K562 (cell line): ENCODE results near the gene HOXB6. TPM values are rescaled to one million over a fixed set of nuclear protein-coding genes. Genes with fewer than 3 reads are reported as not detected.

Experiments used
- ATAC-seq: fragments of 200-7000 bp; cut with Tn5 transposase; 3 replicates; pipeline ENCODE4 v1.9.1; 2020; ENCODE audit warnings: moderate library complexity
- BruUV-seq: library from RNA; stranded (reverse); fragments of 400-500 nt; replicated peaks from 2 replicates; lab custom pipeline; 2021; lab: Mats Ljungman, UMichigan
- CTCF ChIA-PET: fragments of 300-600 bp; formaldehyde crosslinking; extraction: SDS; loops from one replicate; lab custom pipeline; 2021; ENCODE audit warnings: low intra/inter-chr PET ratio; lab: Yijun Ruan, JAX
- POLR2A ChIA-PET: fragments of 300-600, 350-650 bp; sonication (Branson Sonifier 250); formaldehyde crosslinking; extraction: SDS; loops from one replicate; lab custom pipeline; 2021; ENCODE audit warnings: antibody characterized with exemption, inconsistent platforms; lab: Yijun Ruan, JAX
- DNase-seq, 4 experiments: peaks; one replicate each; pipeline versions ENCODE4 v3.0.0 to v3.0.0-alpha.2; 2011 to 2018; ENCODE audit warnings: low spot score in 3 of 4, mixed read lengths in 3 of 4; ENCODE audit errors: extremely low read depth in 1 of 4
- FAIRE-seq: peaks from 2 replicates; lab custom pipeline; 2011; peaks lifted over from hg19 to GRCh38; lab: Jason Lieb, UNC
- H2AFZ ChIP-seq: 2 replicates; pipeline ENCODE4 v1.6.0; 2011; ENCODE audit warnings: low read depth, low read length, control low read depth, inconsistent platforms
- H3K27ac ChIP-seq: fragments of 200-600 bp; 3 replicates; pipeline ENCODE4 v1.8.0; 2011; ENCODE audit warnings: low read depth, mild to moderate bottlenecking, control low read depth, inconsistent platforms, low read length, moderate library complexity, mixed read lengths; ENCODE audit errors: extremely low read depth
- H3K27me3 ChIP-seq, 2 experiments: fragments of 300-600 bp in 1 of 2; 2 replicates in 1 of 2; 3 replicates in 1 of 2; pipeline versions ENCODE4 v1.6.0 to v1.8.0; 2011; ENCODE audit warnings: inconsistent platforms in 2 of 2, low read length in 2 of 2, mild to moderate bottlenecking in 1 of 2, mixed read lengths in 1 of 2, moderate library complexity in 1 of 2; ENCODE audit not compliant: control insufficient read depth in 2 of 2, insufficient read depth in 2 of 2
- H3K36me3 ChIP-seq: fragments of 300-600 bp; 3 replicates; pipeline ENCODE4 v1.8.0; 2011; ENCODE audit warnings: mild to moderate bottlenecking, low read length, inconsistent platforms; ENCODE audit not compliant: control insufficient read depth, insufficient read depth
- H3K4me1 ChIP-seq, 2 experiments: fragments of 200-600 bp in 1 of 2; replicated peaks in 1 of 2; 2 replicates in 1 of 2; 3 replicates in 1 of 2; pipeline versions ENCODE4 v1.5.1 to v1.8.0; 2011; ENCODE audit warnings: inconsistent platforms in 2 of 2, low read length in 2 of 2, mild to moderate bottlenecking in 1 of 2, mixed read lengths in 1 of 2, moderate library complexity in 1 of 2; ENCODE audit not compliant: control insufficient read depth in 2 of 2, insufficient read depth in 2 of 2
- H3K4me2 ChIP-seq: 2 replicates; pipeline ENCODE4 v1.6.1; 2011; ENCODE audit warnings: low read length, control low read depth, inconsistent platforms, mixed read lengths; ENCODE audit not compliant: insufficient read depth
- H3K4me3 ChIP-seq: fragments of 200-600 bp; sonication (generic), shearing (Covaris generic); 2 replicates; pipeline ENCODE4 v1.5.1; 2016; ENCODE audit warnings: control low read depth, inconsistent platforms
- H3K79me2 ChIP-seq: fragments of 200-600 bp; 3 replicates; pipeline ENCODE4 v1.8.0; 2011; ENCODE audit warnings: low read length, inconsistent platforms; ENCODE audit not compliant: control insufficient read depth, insufficient read depth
- H3K9ac ChIP-seq, 2 experiments: 2 replicates each; pipeline versions ENCODE4 v1.6.0 to v1.6.1; 2011; ENCODE audit warnings: low read depth in 2 of 2, low read length in 2 of 2, control low read depth in 1 of 2, inconsistent platforms in 1 of 2, mild to moderate bottlenecking in 1 of 2, mixed read lengths in 1 of 2; ENCODE audit not compliant: insufficient read depth in 1 of 2
- H3K9me1 ChIP-seq: one replicate; pipeline ENCODE4 v1.6.0; 2011; ENCODE audit warnings: inconsistent platforms, mild to moderate bottlenecking, low read length, moderate library complexity; ENCODE audit not compliant: control insufficient read depth, insufficient read depth
- H3K9me3 ChIP-seq: replicated peaks from 2 replicates; pipeline ENCODE4 v1.5.1; 2011; ENCODE audit warnings: low read depth, low read length, inconsistent platforms; ENCODE audit not compliant: control insufficient read depth, insufficient read depth
- H4K20me1 ChIP-seq: replicated peaks from 2 replicates; pipeline ENCODE4 v1.6.1; 2011; ENCODE audit warnings: low read length, inconsistent platforms, mixed read lengths; ENCODE audit not compliant: control insufficient read depth, insufficient read depth
- BRF1 ChIP-seq: IDR thresholded peaks from 3 replicates; pipeline ENCODE4 v1.6.1; 2011; ENCODE audit warnings: borderline replicate concordance, mild to moderate bottlenecking; ENCODE audit not compliant: insufficient read length; ENCODE audit errors: extremely low read depth
- CTCF ChIP-seq, 3 experiments: IDR thresholded peaks in 2 of 3; conservative IDR thresholded peaks in 1 of 3; 2 replicates each; pipeline ENCODE4 v1.5.1; 2011 to 2012; ENCODE audit warnings: low read length in 3 of 3, mild to moderate bottlenecking in 3 of 3, control low read depth in 2 of 3, improper control_type of control experiment in 1 of 3, inconsistent platforms in 1 of 3, low read depth in 1 of 3, mixed read lengths in 1 of 3, moderate library complexity in 1 of 3; ENCODE audit not compliant: insufficient read depth in 2 of 3
- ZNF436 ChIP-seq: fragments of 250-450, 450-650 bp; sonication (Bioruptor Pico); formaldehyde crosslinking; IDR thresholded peaks from 2 replicates; pipeline ENCODE4 v1.7.0; 2020; ENCODE audit warnings: mild to moderate bottlenecking
- WGBS: fragments of 100-300 bp; shearing (Covaris generic); methylation state at CpG from one replicate; pipeline ENCODE4 v1.1.6; 2016; ENCODE audit warnings: low coverage, mixed read lengths; ENCODE audit not compliant: insufficient coverage; ENCODE audit errors: missing lambda C conversion rate; 5-methylcytosine and 5-hydroxymethylcytosine counted together
- in situ Hi-C: fragments of 300-500 bp; cut with MboI; formaldehyde crosslinking; loops from 4 replicates; pipeline ENCODE4 v1.15.0; 2018; ENCODE audit warnings: inconsistent platforms, mixed read lengths
- intact Hi-C: fragments of 100-400 bp; cut with micrococcal nuclease; formaldehyde crosslinking; loops from 2 replicates; pipeline ENCODE4 v1.14.2; 2022
- polyA plus RNA-seq, 8 experiments: library from polyadenylated mRNA; depleted of rRNA in 4 of 8; stranded (reverse) in 5 of 8; unstranded in 3 of 8; fragments of >200 nt; fragmentation: Nextera tagmentation in 2 of 8; fragmentation: Illumina TruSeq in 1 of 8; extraction: Ambion mirVana in 2 of 8; extraction: Trizol in 1 of 8; gene quantifications; 2 replicates each; pipeline versions ENCODE4 v1.2.1 to v1.2.3, GENCODE V29; 2011 to 2014; ENCODE audit warnings: inconsistent platforms in 1 of 8, missing spikeins in 1 of 8
- total RNA-seq, 7 experiments: library from RNA; depleted of rRNA in 6 of 7; stranded (reverse); fragments of >200 nt in 6 of 7; fragmentation: Illumina TruSeq in 2 of 7; extraction: Trizol in 2 of 7; gene quantifications; 2 replicates each; pipeline versions ENCODE4 v1.2.1 to v1.2.3, GENCODE V29; 2011 to 2021; ENCODE audit warnings: low replicate concordance in 1 of 7

The HOXB6 gene
- total and polyA plus RNA-seq, 9 of the 15 experiments (the other 6 are each of a cell fraction or from before 2014, with no cell fraction given) = 1.2 to 14.8 (median 4.9) TPM

GRCh38 chr17:48559840-48560817, 44.7 kb downstream of the HOXB6 start:
- Histone ChIP-seq H3K36me3 (peaks cover 71% of the 10 kb centered on the region; the same call in 2 of the 3 replicates), H3K79me2 (peaks cover 33% of the 10 kb centered on the region), H3K9me3 (no peaks in the 10 kb centered on the region), H4K20me1 (no peaks in the 10 kb centered on the region), H3K9me1 (peaks cover 6% of the 10 kb centered on the region), H3K4me3 (no peak overlapping the region), H3K27ac (no peak overlapping the region), H3K4me2 (no peak overlapping the region), H2AFZ (no peak overlapping the region), H3K9ac (peak overlapping the region in 1 of 2 experiments; percentile 79; a peak in 2 of 4 replicates), H3K4me1 (peaks cover 26 to 36% of the 10 kb centered on the region in 2 experiments), H3K27me3 (no peaks in the 10 kb centered on the region)
- FAIRE-seq (no peak), DNase-seq (no peak), ATAC-seq (no peak)
- intact Hi-C loops = no loop called here
- ChIA-PET POLR2A (interaction anchor here (0.7 to 2.1 kb wide), 7 partner anchors 10 to 67 kb away, joined by 3 to 12 read pairs (median 6); no protein-coding TSS in a partner anchor), CTCF (interaction anchor here (0.6 kb wide), 1 partner anchor 582 kb away, joined by 3 read pairs; no protein-coding TSS in a partner anchor)
- in situ Hi-C loops = no loop called here
- WGBS = 78% methylated on average over 12 of the region's 14 CpGs
- TF ChIP-seq ZNF436 (CRISPR knock-in tag) (no peak), CTCF (IDR thresholded peaks at IDR 0.05 in 2 of 3, conservative IDR thresholded peaks at IDR 0.05 in 1 of 3; ENCODE audit: insufficient read depth in 2 of 3, low read depth in 1 of 3, low read length in 3 of 3) (0 out of 6 replicates have a peak, but pooled peaks of 1 of the 3 experiments have one; percentile 13), BRF1 (no peak)
- no TSS peak for BruUV-seq
